ENCODE measurements around the gene JPT2. TPM values are rescaled to one million over a fixed set of nuclear protein-coding genes. Genes with fewer than 3 reads are reported as not detected.
A peak's percentile ranks its signal among the peaks of the same experiment; 100 is the strongest.

The JPT2 gene
- total and polyA plus RNA-seq, 2 donors (not counting 1 experiment from before 2014, with no cell fraction given): 15.5 to 41.2 TPM

DNA sequence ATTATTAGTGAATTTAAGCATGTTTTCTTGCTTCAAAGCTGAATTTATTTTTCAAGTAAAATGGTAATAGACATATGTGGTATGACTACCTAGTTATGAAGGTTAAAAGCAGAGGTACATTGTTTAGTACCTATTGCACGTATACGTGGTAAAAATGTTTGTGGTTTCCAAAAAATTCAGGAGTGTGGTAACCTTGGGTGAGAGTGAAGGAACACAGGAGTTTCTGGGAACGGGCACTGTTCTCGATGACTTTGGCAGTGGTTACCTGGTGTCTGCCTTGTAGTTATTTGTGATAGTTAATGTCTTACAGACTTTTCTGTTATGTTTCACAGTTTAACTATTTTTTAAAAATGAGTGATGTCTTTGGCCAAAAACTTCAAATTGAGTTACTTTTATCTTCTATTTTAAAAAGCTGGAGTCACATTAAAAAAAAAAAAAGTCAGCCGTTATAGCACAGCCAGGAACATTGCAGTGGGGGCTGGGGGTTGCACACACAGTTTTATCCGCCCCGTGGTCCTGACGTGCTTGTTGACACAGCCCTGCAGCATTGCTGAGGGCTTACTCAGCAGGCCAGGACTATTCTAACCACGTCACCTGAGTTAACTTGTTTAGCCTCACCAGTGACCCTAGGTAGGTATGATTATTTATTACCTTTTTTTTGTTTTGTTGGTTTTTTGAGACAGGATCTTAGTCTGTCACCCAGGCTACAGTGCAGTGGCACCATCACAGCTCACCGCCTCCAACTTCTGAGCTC, 10.9 kb downstream of the JPT2 start:
- peaks cover 9% of the 10 kb centered on the region for H3K36me3 ChIP-seq (ENCODE audit: control insufficient read depth, insufficient read depth, low read length)
- no peak overlapping the region for H3K4me2 ChIP-seq (ENCODE audit: extremely low read depth, insufficient read depth, low read length)
- TF ChIP-seq, protein P1, sequence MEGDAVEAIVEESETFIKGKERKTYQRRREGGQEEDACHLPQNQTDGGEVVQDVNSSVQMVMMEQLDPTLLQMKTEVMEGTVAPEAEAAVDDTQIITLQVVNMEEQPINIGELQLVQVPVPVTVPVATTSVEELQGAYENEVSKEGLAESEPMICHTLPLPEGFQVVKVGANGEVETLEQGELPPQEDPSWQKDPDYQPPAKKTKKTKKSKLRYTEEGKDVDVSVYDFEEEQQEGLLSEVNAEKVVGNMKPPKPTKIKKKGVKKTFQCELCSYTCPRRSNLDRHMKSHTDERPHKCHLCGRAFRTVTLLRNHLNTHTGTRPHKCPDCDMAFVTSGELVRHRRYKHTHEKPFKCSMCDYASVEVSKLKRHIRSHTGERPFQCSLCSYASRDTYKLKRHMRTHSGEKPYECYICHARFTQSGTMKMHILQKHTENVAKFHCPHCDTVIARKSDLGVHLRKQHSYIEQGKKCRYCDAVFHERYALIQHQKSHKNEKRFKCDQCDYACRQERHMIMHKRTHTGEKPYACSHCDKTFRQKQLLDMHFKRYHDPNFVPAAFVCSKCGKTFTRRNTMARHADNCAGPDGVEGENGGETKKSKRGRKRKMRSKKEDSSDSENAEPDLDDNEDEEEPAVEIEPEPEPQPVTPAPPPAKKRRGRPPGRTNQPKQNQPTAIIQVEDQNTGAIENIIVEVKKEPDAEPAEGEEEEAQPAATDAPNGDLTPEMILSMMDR (conservative IDR thresholded peaks at IDR 0.05 in 1 of 2, IDR thresholded peaks at IDR 0.05 in 1 of 2; ENCODE audit: low read depth in 1 of 2, low read length in 2 of 2): no peak
- TF ChIP-seq EZH2 (IDR thresholded peaks at IDR 0.05; ENCODE audit: low read length, missing control alignments): no peak
- peaks cover 5% of the 10 kb centered on the region for H3K4me1 ChIP-seq (ENCODE audit: control insufficient read depth, extremely low read depth, insufficient read depth, low read length)
- H4K20me1 ChIP-seq (ENCODE audit: control insufficient read depth, extremely low read depth, insufficient read depth, low read length): no peaks in the 10 kb centered on the region
- H3K4me3 ChIP-seq (replicated peaks in 1 of 4; ENCODE audit: control extremely low read depth in 1 of 4, insufficient read depth in 1 of 4, low read depth in 3 of 4, low read length in 4 of 4): no peak overlapping the region
- no peak overlapping the region for H3K9ac ChIP-seq (ENCODE audit: insufficient read depth, low read length)
- H3K9me3 ChIP-seq (ENCODE audit: control insufficient read depth, insufficient read depth, low read depth, low read length): no peaks in the 10 kb centered on the region
- H3K27me3 ChIP-seq (ENCODE audit: control insufficient read depth, insufficient read depth, low read length): no peaks in the 10 kb centered on the region
- no peak overlapping the region for H3K27ac ChIP-seq (ENCODE audit: insufficient read depth, low read length)
- peak; percentile 28 to 94 for DNase-seq (ENCODE audit: low read depth in 2 of 2)
- no peak overlapping the region for H2AFZ ChIP-seq (ENCODE audit: low read length)
- peaks cover 29% of the 10 kb centered on the region for H3K79me2 ChIP-seq (ENCODE audit: control insufficient read depth, insufficient read depth, low read length)

DNA sequence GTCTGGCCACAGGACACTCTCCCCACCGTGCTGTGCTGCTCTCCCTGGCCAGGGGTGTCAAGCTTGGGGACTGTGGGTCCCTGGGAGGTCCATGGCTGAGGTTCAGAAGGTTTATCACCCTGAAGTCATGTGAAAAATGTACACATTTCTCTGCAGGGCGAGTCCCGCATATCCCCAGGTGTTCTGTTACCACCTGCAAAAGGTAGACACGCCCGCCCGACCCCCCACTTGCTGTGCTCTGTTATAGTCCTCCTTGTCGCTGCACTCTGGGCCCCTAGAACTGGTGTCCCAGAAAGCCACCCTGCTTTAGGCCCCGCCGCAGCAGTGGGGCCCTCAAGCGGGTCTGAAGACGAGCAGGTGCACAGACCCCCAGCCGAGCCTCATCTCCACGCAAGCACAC, 11.8 kb downstream of the JPT2 start:
- Histone ChIP-seq H2AFZ (ENCODE audit: low read length) (no peak overlapping the region), H3K4me2 (ENCODE audit: extremely low read depth, insufficient read depth, low read length) (no peak overlapping the region), H3K27ac (ENCODE audit: insufficient read depth, low read length) (no peak overlapping the region)

DNA sequence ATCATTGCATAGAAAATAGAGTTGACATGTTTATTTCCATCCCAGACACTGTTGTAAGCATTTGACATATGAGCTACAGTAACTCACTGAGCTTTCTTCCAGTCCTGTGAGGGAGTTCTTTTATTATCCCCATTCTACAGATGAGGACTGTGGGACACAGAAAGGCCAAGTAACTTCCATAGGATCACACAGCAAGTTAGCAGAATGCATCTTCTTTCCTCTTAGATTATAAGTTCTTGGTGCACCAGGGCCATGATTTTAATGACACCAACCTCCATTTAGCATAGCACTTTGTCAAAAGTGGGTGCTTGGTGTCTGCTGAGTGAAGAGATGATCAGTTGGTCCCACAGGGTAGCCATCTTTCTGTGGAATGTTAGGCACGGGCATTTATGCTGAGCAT, 12.7 kb downstream of the JPT2 start:
- Histone ChIP-seq H3K27ac (ENCODE audit: insufficient read depth, low read length) (no peak overlapping the region), H3K79me2 (ENCODE audit: control insufficient read depth, insufficient read depth, low read length) (peaks cover 27% of the 10 kb centered on the region), H2AFZ (ENCODE audit: low read length) (no peak overlapping the region), H3K4me2 (ENCODE audit: extremely low read depth, insufficient read depth, low read length) (no peak overlapping the region), H3K9ac (ENCODE audit: insufficient read depth, low read length) (no peak overlapping the region), H4K20me1 (ENCODE audit: control insufficient read depth, extremely low read depth, insufficient read depth, low read length) (no peaks in the 10 kb centered on the region), H3K4me1 (ENCODE audit: control insufficient read depth, extremely low read depth, insufficient read depth, low read length) (peaks cover 5% of the 10 kb centered on the region), H3K4me3 (replicated peaks in 1 of 4; ENCODE audit: control extremely low read depth in 1 of 4, insufficient read depth in 1 of 4, low read depth in 3 of 4, low read length in 4 of 4) (no peak overlapping the region), H3K27me3 (ENCODE audit: control insufficient read depth, insufficient read depth, low read length) (no peaks in the 10 kb centered on the region), H3K9me3 (ENCODE audit: control insufficient read depth, insufficient read depth, low read depth, low read length) (no peaks in the 10 kb centered on the region), H3K36me3 (ENCODE audit: control insufficient read depth, insufficient read depth, low read length) (peaks cover 9% of the 10 kb centered on the region)
- DNase-seq (ENCODE audit: low read depth in 2 of 2): no peak
- TF ChIP-seq, protein P1 (conservative IDR thresholded peaks at IDR 0.05 in 1 of 2, IDR thresholded peaks at IDR 0.05 in 1 of 2; ENCODE audit: low read depth in 1 of 2, low read length in 2 of 2): no peak
- no peak for TF ChIP-seq EZH2 (IDR thresholded peaks at IDR 0.05; ENCODE audit: low read length, missing control alignments)

More for the DNA sequence above, 11.8 kb downstream of the JPT2 start:
- H3K4me1 ChIP-seq (ENCODE audit: control insufficient read depth, extremely low read depth, insufficient read depth, low read length): peaks cover 5% of the 10 kb centered on the region
- peaks cover 27% of the 10 kb centered on the region for H3K79me2 ChIP-seq (ENCODE audit: control insufficient read depth, insufficient read depth, low read length)
- peaks cover 9% of the 10 kb centered on the region for H3K36me3 ChIP-seq (ENCODE audit: control insufficient read depth, insufficient read depth, low read length)
- H3K9ac ChIP-seq (ENCODE audit: insufficient read depth, low read length): no peak overlapping the region
- no peak for DNase-seq (ENCODE audit: low read depth in 2 of 2)
- H3K4me3 ChIP-seq (replicated peaks in 1 of 4; ENCODE audit: control extremely low read depth in 1 of 4, insufficient read depth in 1 of 4, low read depth in 3 of 4, low read length in 4 of 4): no peak overlapping the region
- no peak for TF ChIP-seq EZH2 (IDR thresholded peaks at IDR 0.05; ENCODE audit: low read length, missing control alignments)
- TF ChIP-seq, protein P1 (conservative IDR thresholded peaks at IDR 0.05 in 1 of 2, IDR thresholded peaks at IDR 0.05 in 1 of 2; ENCODE audit: low read depth in 1 of 2, low read length in 2 of 2): no peak
- no peaks in the 10 kb centered on the region for H3K27me3 ChIP-seq (ENCODE audit: control insufficient read depth, insufficient read depth, low read length)
- no peaks in the 10 kb centered on the region for H4K20me1 ChIP-seq (ENCODE audit: control insufficient read depth, extremely low read depth, insufficient read depth, low read length)
- no peaks in the 10 kb centered on the region for H3K9me3 ChIP-seq (ENCODE audit: control insufficient read depth, insufficient read depth, low read depth, low read length)
